ENCODE measurements around the gene TRAPPC6A.

- no peak for TF ChIP-seq POLR2A (IDR thresholded peaks at IDR 0.05)
- no peak for TF ChIP-seq EP300 (IDR thresholded peaks at IDR 0.05)
- TF ChIP-seq CTCF (IDR thresholded peaks at IDR 0.05), result no peak
Measured at GRCh38 chr19:45179892-45180370, 1.9 kb upstream of the TRAPPC6A start.

All from ovary (tissue), 3 donors.